HG03460 (cell line): Measurements from ENCODE around the gene NOS1.
"Not testable (repeated sequence)": the region's sequence is repeated elsewhere in the genome, so short reads cannot be mapped to it uniquely, and the experiment has no call there.

Experiments used
- ATAC-seq: cut with Tn5 transposase; IDR thresholded peaks from one replicate; pipeline ENCODE4 v1.9.1; 2021; ENCODE audit not compliant: unreplicated experiment

Gene NOS1

DNA sequence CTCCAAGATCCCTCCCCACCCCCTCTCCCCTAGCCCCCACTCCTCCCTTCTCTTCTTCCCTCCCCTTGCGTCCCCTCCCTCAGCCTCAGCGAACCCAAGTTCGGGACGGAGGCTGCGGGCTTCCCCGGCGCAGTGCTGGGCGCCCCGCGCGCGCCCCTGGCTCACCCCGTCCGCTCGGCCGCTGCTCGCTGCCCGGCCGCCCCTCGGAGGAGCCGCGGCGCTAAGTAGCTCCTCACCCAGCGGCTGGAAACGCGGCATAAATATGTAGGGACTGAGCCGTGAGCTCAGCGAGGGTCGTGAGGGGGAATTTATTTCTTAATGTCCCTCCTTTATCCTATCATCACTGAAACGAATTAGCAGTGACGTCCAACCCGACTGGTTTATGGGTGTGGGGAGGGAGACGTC lies at the start of gene NOS1:
TSS of gene NOS1 (minus strand) at position 280 of the 405 bp plus-strand sequence. CDS start 30,557 bp downstream, outside the sequence.
- ATAC-seq, result no peak

- no peak for ATAC-seq
These were observed 47.9 kb upstream of the NOS1 start for GRCh38 chr12:117409286-117409685.

DNA sequence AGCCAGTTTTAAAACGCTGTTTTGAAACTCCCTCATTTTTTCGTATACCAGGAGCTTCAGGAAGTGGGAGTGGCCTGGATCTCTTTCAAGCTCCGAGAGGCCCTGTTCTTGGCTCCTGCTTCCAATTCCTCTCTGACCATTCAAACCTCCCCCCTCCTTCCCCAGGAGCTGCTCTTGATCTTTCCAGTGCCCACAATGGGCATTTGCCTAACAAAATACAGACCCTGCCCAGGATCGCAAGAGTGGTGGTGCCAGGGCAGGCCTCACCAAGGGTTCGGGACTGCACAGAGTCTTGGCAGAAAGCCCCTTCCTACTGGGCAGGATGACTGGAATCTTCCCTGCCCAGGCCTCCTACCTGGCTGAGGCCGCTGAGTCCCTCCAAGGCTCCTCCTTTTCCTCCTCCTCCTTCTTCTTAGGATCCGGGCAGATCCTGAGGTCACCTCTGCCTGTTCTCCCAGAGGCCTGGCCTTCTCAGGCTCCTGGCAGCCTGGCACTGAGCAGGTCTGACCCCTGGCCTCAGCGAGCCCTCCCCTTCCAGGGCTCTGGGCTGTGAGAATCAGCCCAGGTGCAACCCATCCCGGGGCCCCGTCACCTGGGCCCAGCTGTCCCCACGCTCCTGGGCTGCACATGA lies 46.9 kb upstream of the NOS1 start:
- ATAC-seq, result no peak

GRCh38 chr12:117404940-117405339 lies 43.5 kb upstream of the NOS1 start:
- no peak for ATAC-seq

GRCh38 chr12:117404203-117404853 lies 42.9 kb upstream of the NOS1 start:
- ATAC-seq, result no peak

- no peak for ATAC-seq
These were observed 42.2 kb upstream of the NOS1 start for GRCh38 chr12:117403586-117404139.

DNA sequence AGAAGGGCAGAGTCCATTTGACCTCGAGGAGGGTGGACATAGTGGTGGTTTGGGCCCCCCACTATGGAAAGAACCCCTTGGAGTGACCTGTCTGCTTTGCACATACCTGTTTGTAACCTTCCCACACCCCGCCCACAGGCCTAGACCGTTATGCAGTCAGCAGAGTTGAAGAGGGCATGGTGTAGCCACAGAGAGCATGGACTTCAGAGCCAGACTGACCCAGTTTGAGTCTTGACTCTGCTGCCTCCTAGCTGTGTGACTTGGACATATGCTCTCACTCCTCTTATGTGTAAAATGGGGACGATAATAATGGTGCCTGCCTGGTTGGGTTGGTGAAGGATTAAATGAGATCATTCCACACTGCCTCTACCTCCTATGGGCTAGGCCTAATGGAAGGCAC lies 40.9 kb upstream of the NOS1 start:
- ATAC-seq, result no peak

GRCh38 chr12:117400912-117401311 lies 39.5 kb upstream of the NOS1 start:
- no peak for ATAC-seq

GRCh38 chr12:117398482-117398881 lies 37.1 kb upstream of the NOS1 start:
- ATAC-seq, result not testable (repeated sequence)

DNA sequence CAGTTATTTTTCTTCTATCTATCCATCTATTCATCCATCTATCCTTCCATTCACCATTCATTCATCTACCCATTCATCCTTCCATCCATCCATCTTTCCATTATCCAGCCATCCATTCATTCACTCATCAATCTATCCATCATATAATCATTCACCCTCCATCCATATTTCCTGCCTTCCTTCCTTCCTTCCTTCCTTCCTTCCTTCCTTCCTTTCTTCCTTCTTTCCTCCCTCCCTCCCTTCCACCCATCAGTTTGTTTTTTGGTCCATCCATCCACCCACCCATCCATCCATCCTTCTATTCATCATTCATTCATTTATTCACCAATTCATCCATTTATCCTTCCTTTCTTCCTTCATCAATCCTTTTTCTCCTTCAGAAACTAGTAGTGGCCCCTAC lies 34.3 kb upstream of the NOS1 start:
- ATAC-seq, result no peak

- ATAC-seq, result no peak
These were observed 33.1 kb upstream of the NOS1 start for GRCh38 chr12:117394491-117394890.

GRCh38 chr12:117393656-117394055 lies 32.2 kb upstream of the NOS1 start:
- no peak for ATAC-seq

GRCh38 chr12:117390866-117391265 lies 29.4 kb upstream of the NOS1 start:
- no peak for ATAC-seq

DNA sequence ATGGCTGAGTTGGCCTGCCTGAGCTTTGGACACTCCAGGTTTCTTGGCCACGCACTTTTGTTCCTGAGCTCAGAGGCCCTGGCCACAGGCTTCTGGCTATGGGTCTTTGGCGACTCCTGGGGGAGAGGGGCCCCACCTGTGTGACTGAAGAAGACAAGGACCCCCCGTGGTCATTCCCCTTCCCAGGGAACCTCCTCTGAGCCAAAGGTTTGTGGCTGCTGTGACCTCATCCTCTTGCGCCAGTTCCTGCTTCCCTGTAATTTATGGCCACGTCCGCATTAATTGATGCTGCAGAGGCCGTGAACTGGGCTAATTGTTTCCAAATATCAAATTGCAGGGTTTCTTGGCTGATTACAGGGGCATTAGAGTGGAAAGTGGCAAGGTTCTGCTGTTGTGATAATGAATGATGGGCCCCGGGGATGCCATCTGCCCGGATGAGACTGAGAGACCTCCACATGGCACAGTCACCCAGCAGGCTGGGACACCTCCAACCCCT lies 27.6 kb upstream of the NOS1 start:
- no peak for ATAC-seq

GRCh38 chr12:117387832-117388231 lies 26.4 kb upstream of the NOS1 start:
- no peak for ATAC-seq

GRCh38 chr12:117384735-117385134 lies 23.3 kb upstream of the NOS1 start:
- no peak for ATAC-seq

DNA sequence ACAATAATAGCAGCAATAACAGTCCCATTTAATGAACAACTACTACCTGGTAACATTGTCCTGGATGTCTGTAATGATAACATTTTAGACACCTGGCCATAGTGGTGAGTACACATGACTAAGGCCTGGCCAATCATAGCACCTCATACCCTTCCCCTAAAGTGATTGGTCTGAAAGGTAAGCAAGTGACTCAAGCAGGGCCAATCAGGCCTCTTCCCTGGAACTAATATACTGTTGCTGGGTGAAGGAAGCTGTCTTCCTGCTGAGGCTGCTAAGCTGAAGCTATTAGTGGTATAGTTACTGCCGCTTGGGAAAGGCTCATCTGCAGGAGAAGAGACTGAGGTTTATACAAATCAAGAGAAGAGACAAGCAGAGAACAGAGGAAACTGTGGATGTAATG lies 18.7 kb upstream of the NOS1 start:
- ATAC-seq, result no peak

- no peak for ATAC-seq
These were observed 16.3 kb upstream of the NOS1 start for GRCh38 chr12:117377758-117378157.

DNA sequence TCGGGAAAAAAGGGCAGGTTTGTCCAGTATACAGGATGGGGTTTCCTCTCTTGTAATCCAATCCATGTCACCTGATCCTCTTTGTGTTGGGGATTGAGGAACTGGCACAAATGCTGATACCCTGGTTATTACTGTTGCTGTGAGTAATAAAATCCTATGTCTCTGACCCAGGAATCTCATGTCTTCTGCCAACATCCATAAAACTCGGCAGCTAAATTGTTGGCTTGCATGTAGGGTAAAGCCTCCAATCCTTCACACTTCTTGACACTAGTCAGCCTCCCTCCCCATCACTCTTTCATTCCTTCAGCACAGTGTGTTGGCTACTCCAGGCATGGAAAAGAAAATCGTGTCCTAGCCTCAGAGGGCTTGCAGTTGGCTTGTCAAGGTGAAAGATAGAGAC lies 9.2 kb upstream of the NOS1 start:
- ATAC-seq, result no peak

DNA sequence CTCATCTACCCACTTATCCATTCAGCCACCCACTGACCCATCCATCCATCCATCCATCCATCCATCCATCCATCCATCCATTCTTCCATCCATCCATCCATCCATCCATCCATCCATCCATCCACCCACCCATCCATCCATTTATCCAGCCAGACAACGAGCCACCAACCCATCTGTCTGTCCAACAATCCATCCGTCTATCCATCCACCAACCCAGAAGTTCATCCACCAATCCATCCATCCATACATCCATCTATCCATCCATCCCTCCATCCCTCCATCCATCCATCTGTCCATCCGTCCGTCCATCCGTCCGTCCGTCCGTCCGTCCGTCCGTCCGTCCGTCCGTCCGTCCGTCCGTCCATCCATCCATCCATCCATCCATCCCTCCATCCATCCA lies 8.6 kb upstream of the NOS1 start:
- not testable (repeated sequence) for ATAC-seq

GRCh38 chr12:117367006-117367638 lies 5.7 kb upstream of the NOS1 start:
- ATAC-seq, result no peak

GRCh38 chr12:117365049-117365616 lies 3.7 kb upstream of the NOS1 start:
- ATAC-seq, result no peak
